ENCODE measurements around the gene NKIRAS1.
"Not testable (repeated sequence)": the region's sequence is repeated elsewhere in the genome, so short reads cannot be mapped to it uniquely, and the experiment has no call there.

The NKIRAS1 gene

GRCh38 chr3:23867400-23867799, 49.4 kb downstream of the NKIRAS1 start:
- FAIRE-seq (no peak), DNase-seq (ENCODE audit: insufficient read length, low spot score) (no peak)

GRCh38 chr3:23865595-23866396, 51.0 kb downstream of the NKIRAS1 start:
- FAIRE-seq (peak; percentile 88), DNase-seq (ENCODE audit: insufficient read length, low spot score) (peak; percentile 22)
- no peak for TF ChIP-seq POLR2A (IDR thresholded peaks at IDR 0.05; ENCODE audit: low read depth, low read length)
- TF ChIP-seq TAF1 (IDR thresholded peaks at IDR 0.05; ENCODE audit: low read depth, low read length) = no peak
- no peak for TF ChIP-seq PAX5 (IDR thresholded peaks at IDR 0.05; ENCODE audit: insufficient read depth, low read length, severe bottlenecking)
- no peak for TF ChIP-seq SPI1 (IDR thresholded peaks at IDR 0.05; ENCODE audit: low read depth, low read length)
- TF ChIP-seq POLR2AphosphoS5 (IDR thresholded peaks at IDR 0.05; ENCODE audit: low read depth, low read length) = 0 out of 2 replicates have a peak, but pooled peaks have one; percentile 26
- peak; percentile 84 for TF ChIP-seq POU2F2 (IDR thresholded peaks at IDR 0.05; ENCODE audit: low read depth, low read length)

More at GRCh38 chr3:23867400-23867799, 49.4 kb downstream of the NKIRAS1 start:
- no peak for TF ChIP-seq POU2F2 (IDR thresholded peaks at IDR 0.05; ENCODE audit: low read depth, low read length)
- no peak for TF ChIP-seq SPI1 (IDR thresholded peaks at IDR 0.05; ENCODE audit: low read depth, low read length)
- no peak for TF ChIP-seq TAF1 (IDR thresholded peaks at IDR 0.05; ENCODE audit: low read depth, low read length)
- TF ChIP-seq POLR2AphosphoS5 (IDR thresholded peaks at IDR 0.05; ENCODE audit: low read depth, low read length) = no peak
- TF ChIP-seq POLR2A (IDR thresholded peaks at IDR 0.05; ENCODE audit: low read depth, low read length) = no peak
- TF ChIP-seq PAX5 (IDR thresholded peaks at IDR 0.05; ENCODE audit: insufficient read depth, low read length, severe bottlenecking) = no peak

- no peak for FAIRE-seq
- TF ChIP-seq POU2F2 (IDR thresholded peaks at IDR 0.05; ENCODE audit: low read depth, low read length) (no peak), POLR2A (IDR thresholded peaks at IDR 0.05; ENCODE audit: low read depth, low read length) (no peak), TAF1 (IDR thresholded peaks at IDR 0.05; ENCODE audit: low read depth, low read length) (no peak), PAX5 (IDR thresholded peaks at IDR 0.05; ENCODE audit: insufficient read depth, low read length, severe bottlenecking) (no peak), POLR2AphosphoS5 (IDR thresholded peaks at IDR 0.05; ENCODE audit: low read depth, low read length) (no peak), SPI1 (IDR thresholded peaks at IDR 0.05; ENCODE audit: low read depth, low read length) (no peak)
- no peak for DNase-seq (ENCODE audit: insufficient read length, low spot score)
These were observed 51.9 kb downstream of the NKIRAS1 start for GRCh38 chr3:23864931-23865330.

DNA sequence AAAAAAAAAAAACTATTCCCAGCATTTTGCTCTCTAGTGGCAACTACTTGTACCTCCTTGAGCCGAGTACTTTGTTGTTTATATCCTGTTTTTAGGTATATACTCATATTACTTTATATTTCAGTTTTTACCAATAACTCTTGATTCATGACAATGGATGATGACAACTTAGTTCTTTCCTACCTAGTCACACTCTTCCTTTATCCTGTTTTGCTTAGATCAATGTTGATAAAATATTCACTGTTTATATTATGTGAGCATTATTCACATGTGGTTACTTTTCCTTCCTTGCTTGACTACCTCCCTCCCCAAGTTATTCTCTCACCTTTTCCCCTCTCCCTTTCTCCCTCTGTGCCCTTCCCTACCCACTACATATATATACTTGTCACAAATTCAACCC, 53.7 kb downstream of the NKIRAS1 start:
- DNase-seq (ENCODE audit: insufficient read length, low spot score) = no peak
- TF ChIP-seq SPI1 (IDR thresholded peaks at IDR 0.05; ENCODE audit: low read depth, low read length) (no peak), TAF1 (IDR thresholded peaks at IDR 0.05; ENCODE audit: low read depth, low read length) (no peak)
- no peak for FAIRE-seq

GRCh38 chr3:23861689-23862088, 55.1 kb downstream of the NKIRAS1 start:
- DNase-seq (ENCODE audit: insufficient read length, low spot score) = no peak
- FAIRE-seq = no peak
- TF ChIP-seq SPI1 (IDR thresholded peaks at IDR 0.05; ENCODE audit: low read depth, low read length) (no peak), POU2F2 (IDR thresholded peaks at IDR 0.05; ENCODE audit: low read depth, low read length) (no peak), POLR2A (IDR thresholded peaks at IDR 0.05; ENCODE audit: low read depth, low read length) (no peak), PAX5 (IDR thresholded peaks at IDR 0.05; ENCODE audit: insufficient read depth, low read length, severe bottlenecking) (no peak), POLR2AphosphoS5 (IDR thresholded peaks at IDR 0.05; ENCODE audit: low read depth, low read length) (no peak), TAF1 (IDR thresholded peaks at IDR 0.05; ENCODE audit: low read depth, low read length) (no peak)

- no peak for FAIRE-seq
- DNase-seq (ENCODE audit: insufficient read length, low spot score) = no peak
- no peak for TF ChIP-seq POLR2AphosphoS5 (IDR thresholded peaks at IDR 0.05; ENCODE audit: low read depth, low read length)
- no peak for TF ChIP-seq SPI1 (IDR thresholded peaks at IDR 0.05; ENCODE audit: low read depth, low read length)
- no peak for TF ChIP-seq TAF1 (IDR thresholded peaks at IDR 0.05; ENCODE audit: low read depth, low read length)
- no peak for TF ChIP-seq PAX5 (IDR thresholded peaks at IDR 0.05; ENCODE audit: insufficient read depth, low read length, severe bottlenecking)
- no peak for TF ChIP-seq POLR2A (IDR thresholded peaks at IDR 0.05; ENCODE audit: low read depth, low read length)
These were observed 56.9 kb downstream of the NKIRAS1 start for GRCh38 chr3:23859839-23860382.

- FAIRE-seq = peak; percentile 23
- TF ChIP-seq TAF1 (IDR thresholded peaks at IDR 0.05; ENCODE audit: low read depth, low read length) (no peak), SPI1 (IDR thresholded peaks at IDR 0.05; ENCODE audit: low read depth, low read length) (0 out of 2 replicates have a peak, but pooled peaks have one; percentile 6)
- no peak for DNase-seq (ENCODE audit: insufficient read length, low spot score)
These were observed 57.6 kb downstream of the NKIRAS1 start for GRCh38 chr3:23859012-23859743.

DNA sequence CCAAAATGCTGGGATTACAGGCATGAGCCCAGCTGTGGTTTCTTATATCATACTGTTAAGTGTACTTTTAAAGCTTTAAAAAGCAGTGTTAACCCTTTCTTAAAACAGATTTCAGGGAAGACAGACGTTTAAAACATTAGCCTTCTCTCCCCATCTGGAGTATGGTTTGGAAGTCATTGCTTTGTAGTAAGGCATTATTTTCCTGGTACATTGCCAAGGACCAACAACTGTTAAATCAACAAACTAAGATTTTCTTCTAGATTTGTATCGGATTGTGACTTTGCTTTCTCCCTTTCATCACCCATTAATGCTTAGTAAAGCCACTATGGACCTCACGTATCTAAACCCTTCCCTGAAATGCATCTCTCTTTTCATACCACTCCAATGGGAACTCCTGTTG, 60.5 kb downstream of the NKIRAS1 start:
- no peak for TF ChIP-seq TAF1 (IDR thresholded peaks at IDR 0.05; ENCODE audit: low read depth, low read length)
- no peak for TF ChIP-seq SPI1 (IDR thresholded peaks at IDR 0.05; ENCODE audit: low read depth, low read length)
- no peak for TF ChIP-seq POLR2AphosphoS5 (IDR thresholded peaks at IDR 0.05; ENCODE audit: low read depth, low read length)
- FAIRE-seq (no peak), DNase-seq (ENCODE audit: insufficient read length, low spot score) (no peak)

GRCh38 chr3:23849462-23849861, 67.3 kb downstream of the NKIRAS1 start:
- DNase-seq (ENCODE audit: insufficient read length, low spot score); FAIRE-seq: not testable (repeated sequence)
